ENCODE measurements around the gene HORMAD1. TPM values are rescaled to one million over a fixed set of nuclear protein-coding genes. Genes with fewer than 3 reads are reported as not detected.

Gene HORMAD1
- total RNA-seq, 1 experiment from 2014 or later, result not detected

- H3K9me3 ChIP-seq, result no peaks in the 10 kb centered on the region
- no peaks in the 10 kb centered on the region for H3K4me1 ChIP-seq
- no peak overlapping the region for H3K27ac Mint-ChIP-seq (ENCODE audit: unreplicated experiment)
- no peaks in the 10 kb centered on the region for H3K9me3 Mint-ChIP-seq (ENCODE audit: unreplicated experiment)
- H3K36me3 Mint-ChIP-seq (ENCODE audit: insufficient read depth, unreplicated experiment), result no peaks in the 10 kb centered on the region
- no TSS peak for BruUV-seq (replicated peaks)
- no peaks in the 10 kb centered on the region for H3K27me3 Mint-ChIP-seq (ENCODE audit: insufficient read depth, unreplicated experiment)
- no peak for DNase-seq
- H3K36me3 ChIP-seq (ENCODE audit: control insufficient read depth, insufficient read depth, low read length), result no peaks in the 10 kb centered on the region
- no peak overlapping the region for H3K4me3 Mint-ChIP-seq (ENCODE audit: unreplicated experiment)
- no peak overlapping the region for H3K4me3 ChIP-seq (ENCODE audit: low read depth, low read length)
- CTCF ChIA-PET, result interaction anchor here (0.6 kb wide), 1 partner anchor 33 kb away, joined by 3 read pairs; the partner anchor contains the start of gene GOLPH3L
- POLR2A ChIA-PET, result no interaction called here
- no peaks in the 10 kb centered on the region for H3K4me1 Mint-ChIP-seq (ENCODE audit: low read depth, unreplicated experiment)
- intact Hi-C loops (cut with micrococcal nuclease; ENCODE audit: unreplicated experiment), result no loop called here
- H3K27me3 ChIP-seq (replicated peaks; ENCODE audit: control insufficient read depth, insufficient read depth, low read length), result no peaks in the 10 kb centered on the region
- TF ChIP-seq CTCF (IDR thresholded peaks at IDR 0.05; ENCODE audit: insufficient read depth in 1 of 2, low read depth in 1 of 2, low read length in 1 of 2, severe bottlenecking in 1 of 2, unreplicated experiment in 1 of 2), result no peak
Measured at GRCh38 chr1:150730130-150730721, 9.5 kb upstream of the HORMAD1 start.

GRCh38 chr1:150724336-150724735, 3.6 kb upstream of the HORMAD1 start:
- no peaks in the 10 kb centered on the region for H3K27me3 ChIP-seq (replicated peaks; ENCODE audit: control insufficient read depth, insufficient read depth, low read length)
- H3K9me3 ChIP-seq, result no peaks in the 10 kb centered on the region
- H3K4me3 ChIP-seq (ENCODE audit: low read depth, low read length), result no peak overlapping the region
- no peaks in the 10 kb centered on the region for H3K4me1 ChIP-seq
- Mint-ChIP-seq H3K27ac (ENCODE audit: unreplicated experiment) (no peak overlapping the region), H3K4me1 (ENCODE audit: low read depth, unreplicated experiment) (no peaks in the 10 kb centered on the region), H3K4me3 (ENCODE audit: unreplicated experiment) (no peak overlapping the region), H3K36me3 (ENCODE audit: insufficient read depth, unreplicated experiment) (no peaks in the 10 kb centered on the region), H3K27me3 (ENCODE audit: insufficient read depth, unreplicated experiment) (no peaks in the 10 kb centered on the region), H3K9me3 (ENCODE audit: unreplicated experiment) (no peaks in the 10 kb centered on the region)
- no peak for TF ChIP-seq CTCF (IDR thresholded peaks at IDR 0.05; ENCODE audit: insufficient read depth in 1 of 2, low read depth in 1 of 2, low read length in 1 of 2, severe bottlenecking in 1 of 2, unreplicated experiment in 1 of 2)
- H3K36me3 ChIP-seq (ENCODE audit: control insufficient read depth, insufficient read depth, low read length), result no peaks in the 10 kb centered on the region
- CTCF ChIA-PET, result no interaction called here
- intact Hi-C loops (cut with micrococcal nuclease; ENCODE audit: unreplicated experiment), result no loop called here
- BruUV-seq (replicated peaks), result no TSS peak
- POLR2A ChIA-PET, result no interaction called here
- DNase-seq, result no peak

GRCh38 chr1:150720098-150720497, 597 bp downstream of the HORMAD1 start:
- Mint-ChIP-seq H3K27ac (ENCODE audit: unreplicated experiment) (no peak overlapping the region), H3K9me3 (ENCODE audit: unreplicated experiment) (no peaks in the 10 kb centered on the region), H3K27me3 (ENCODE audit: insufficient read depth, unreplicated experiment) (no peaks in the 10 kb centered on the region), H3K4me1 (ENCODE audit: low read depth, unreplicated experiment) (no peaks in the 10 kb centered on the region), H3K36me3 (ENCODE audit: insufficient read depth, unreplicated experiment) (no peaks in the 10 kb centered on the region), H3K4me3 (ENCODE audit: unreplicated experiment) (no peak overlapping the region)
- no peak for TF ChIP-seq CTCF (IDR thresholded peaks at IDR 0.05; ENCODE audit: insufficient read depth in 1 of 2, low read depth in 1 of 2, low read length in 1 of 2, severe bottlenecking in 1 of 2, unreplicated experiment in 1 of 2)
- H3K36me3 ChIP-seq (ENCODE audit: control insufficient read depth, insufficient read depth, low read length), result no peaks in the 10 kb centered on the region
- H3K4me1 ChIP-seq, result no peaks in the 10 kb centered on the region
- DNase-seq, result no peak
- POLR2A ChIA-PET, result no interaction called here
- CTCF ChIA-PET, result no interaction called here
- intact Hi-C loops (cut with micrococcal nuclease; ENCODE audit: unreplicated experiment), result no loop called here
- BruUV-seq (replicated peaks), result no TSS peak
- no peaks in the 10 kb centered on the region for H3K9me3 ChIP-seq
- H3K27me3 ChIP-seq (replicated peaks; ENCODE audit: control insufficient read depth, insufficient read depth, low read length), result no peaks in the 10 kb centered on the region
- no peak overlapping the region for H3K4me3 ChIP-seq (ENCODE audit: low read depth, low read length)
